Esophagus muscularis mucosa (tissue), 4 donors: ENCODE data around the gene SHD. TPM values are rescaled to one million over a fixed set of nuclear protein-coding genes. Genes with fewer than 3 reads are reported as not detected.
"Not testable (repeated sequence)": the region's sequence is repeated elsewhere in the genome, so short reads cannot be mapped to it uniquely, and the experiment has no call there.

Source experiments
- DNase-seq: peaks from one replicate; pipeline ENCODE4 v3.0.0-alpha.2; 2017; ENCODE audit errors: extremely low spot score
- H3K27ac ChIP-seq, 4 donors: fragments of 200-600 bp; sonication (generic); replicated peaks in 1 of 4; 1 replicate in 3 of 4; 2 replicates in 1 of 4; pipeline ENCODE4 v1.5.1; 2016 to 2019; ENCODE audit warnings: mild to moderate bottlenecking in 1 of 4
- H3K27me3 ChIP-seq, 4 donors: fragments of 200-600 bp; sonication (generic); one replicate each; pipeline versions ENCODE4 v1.5.1 to v1.6.0; 2016 to 2019
- H3K36me3 ChIP-seq, 4 donors: fragments of 200-600 bp; sonication (generic); one replicate each; pipeline ENCODE4 v1.5.1; 2016 to 2019
- H3K4me1 ChIP-seq, 4 donors: fragments of 200-600 bp; sonication (generic); one replicate each; pipeline ENCODE4 v1.5.1; 2016 to 2019
- H3K4me3 ChIP-seq, 4 donors: fragments of 200-600 bp; sonication (generic); 1 replicate in 2 of 4; 2 replicates in 2 of 4; pipeline ENCODE4 v1.5.1; 2016 to 2019; ENCODE audit warnings: mild to moderate bottlenecking in 4 of 4, moderate library complexity in 1 of 4
- H3K9me3 ChIP-seq, 4 donors: fragments of 200-600 bp; sonication (generic); 1 replicate in 3 of 4; 2 replicates in 1 of 4; pipeline ENCODE4 v1.5.1; 2016 to 2019
- EP300 ChIP-seq: sonication (generic); formaldehyde crosslinking; IDR thresholded peaks from one replicate; pipeline ENCODE4 v1.6.1; 2017; ENCODE audit warnings: antibody characterized with exemption
- POLR2A ChIP-seq: fragments of 450-650 bp; IDR thresholded peaks from one replicate; pipeline ENCODE4 v1.6.1; 2017; ENCODE audit warnings: antibody characterized with exemption, moderate library complexity, mild to moderate bottlenecking, low read depth
- POLR2AphosphoS5 ChIP-seq, 2 donors: sonication (generic); formaldehyde crosslinking; IDR thresholded peaks; one replicate each; pipeline ENCODE4 v1.6.1; 2017; ENCODE audit warnings: antibody characterized with exemption in 2 of 2
- WGBS: methylation state at CpG from one replicate; pipeline ENCODE4 v1.1.5; 2018; 5-methylcytosine and 5-hydroxymethylcytosine counted together
- intact Hi-C: fragments of 100-400 bp; cut with DNase I; formaldehyde crosslinking; loops from one replicate; pipeline ENCODE4 v1.15.1; 2023
- total RNA-seq, 4 donors: library from RNA; depleted of rRNA; stranded (reverse); fragments of >200 nt; gene quantifications; one replicate each; pipeline versions ENCODE4 v1.1.0 to v1.2.1, GENCODE V29; 2016
- TF ChIP-seq, protein P1 (sequence below), 3 experiments: fragments of 200-600 bp in 2 of 3; fragments of 450-650 bp in 1 of 3; sonication (generic) in 2 of 3; IDR thresholded peaks; one replicate each; pipeline ENCODE4 v1.5.1; 2017 to 2019; ENCODE audit warnings: antibody characterized with exemption in 3 of 3, mild to moderate bottlenecking in 2 of 3, moderate library complexity in 1 of 3

SHD gene, protein sequence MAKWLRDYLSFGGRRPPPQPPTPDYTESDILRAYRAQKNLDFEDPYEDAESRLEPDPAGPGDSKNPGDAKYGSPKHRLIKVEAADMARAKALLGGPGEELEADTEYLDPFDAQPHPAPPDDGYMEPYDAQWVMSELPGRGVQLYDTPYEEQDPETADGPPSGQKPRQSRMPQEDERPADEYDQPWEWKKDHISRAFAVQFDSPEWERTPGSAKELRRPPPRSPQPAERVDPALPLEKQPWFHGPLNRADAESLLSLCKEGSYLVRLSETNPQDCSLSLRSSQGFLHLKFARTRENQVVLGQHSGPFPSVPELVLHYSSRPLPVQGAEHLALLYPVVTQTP
- total RNA-seq = not detected

DNA sequence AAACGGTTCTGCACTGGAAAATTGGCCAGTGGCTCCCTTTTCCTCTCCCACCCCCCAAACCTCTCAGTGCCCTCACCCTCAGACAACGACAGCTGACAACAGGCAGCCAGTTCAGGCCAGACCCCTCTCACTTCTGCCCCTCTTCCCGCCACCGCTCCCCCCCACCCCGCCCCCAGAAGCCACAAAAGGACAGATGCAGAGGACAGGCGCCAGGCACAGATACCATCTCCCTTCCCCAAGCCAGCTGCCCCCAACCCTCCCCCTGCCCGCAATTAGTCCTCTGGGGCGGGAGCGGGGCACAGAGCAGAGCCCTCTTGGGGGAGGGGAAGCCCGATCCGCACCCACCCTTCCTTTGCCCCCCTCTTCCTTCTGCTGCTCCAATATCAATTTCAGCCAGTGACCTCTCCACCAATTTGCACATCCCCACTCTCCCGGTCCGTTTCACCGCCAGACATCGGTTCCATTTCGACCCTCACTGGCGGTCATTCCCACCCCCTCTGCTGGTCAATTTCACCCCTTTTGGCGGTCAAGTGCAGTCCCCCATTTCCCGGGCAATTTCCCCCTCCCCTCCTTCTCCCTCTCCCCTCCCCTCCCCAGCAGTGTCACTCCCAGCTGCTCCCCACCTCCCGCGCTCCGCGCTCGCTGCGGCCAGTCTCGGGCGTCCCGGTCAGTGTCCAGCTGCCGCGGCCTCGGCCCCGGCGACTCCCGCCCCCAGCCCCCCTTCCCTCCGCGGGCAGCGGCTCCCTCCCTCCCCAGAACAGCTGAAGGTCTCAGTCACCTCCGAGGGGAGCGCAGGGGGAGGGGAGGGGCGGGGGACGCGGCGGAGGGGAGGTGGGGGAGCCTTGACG, at the start of gene SHD:
SHD (plus strand) TSS at position 848 of the 848 bp plus-strand sequence. CDS start 798 bp downstream, outside the sequence.
- intact Hi-C loops = no loop called here
- H3K27me3 ChIP-seq = peaks cover 4 to 67% (median 29%) of the 10 kb centered on the region in 4 donors

DNA sequence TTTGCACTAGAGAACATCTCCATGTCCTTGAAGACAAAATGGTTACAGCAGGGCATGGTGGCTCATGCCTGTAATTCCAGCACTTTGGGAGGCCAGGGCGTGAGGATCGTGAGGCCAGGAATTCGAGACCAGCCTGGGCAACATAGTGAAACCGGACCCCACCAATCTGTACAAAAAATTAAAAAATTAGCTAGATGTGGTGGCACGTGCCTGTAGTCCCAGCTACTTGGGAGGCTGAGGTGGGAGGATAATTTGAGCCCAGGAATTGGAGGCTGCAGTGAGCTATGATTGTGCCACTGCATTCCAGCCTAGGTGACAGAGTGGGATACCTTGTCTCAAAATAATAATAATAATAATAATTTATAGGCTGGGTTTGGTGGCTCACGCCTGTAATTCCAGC, 48.8 kb upstream of the SHD start:
- DNase-seq, intact Hi-C loops, H3K36me3 ChIP-seq, H3K4me3 ChIP-seq, H3K27ac ChIP-seq, H3K9me3 ChIP-seq, H3K4me1 ChIP-seq: not testable (repeated sequence)
- peaks cover 0 to 93% (median 13%) of the 10 kb centered on the region in 4 donors for H3K27me3 ChIP-seq
- WGBS = 89% methylated on average over 6 of the region's 6 CpGs

More for the DNA sequence above, at the start of gene SHD:
- Histone ChIP-seq H3K36me3 (no peaks in the 10 kb centered on the region), H3K4me3 (peak within 1 kb of the TSS; percentile 27 to 38 (median 34)), H3K9me3 (no peaks in the 10 kb centered on the region), H3K27ac (no peak within 1 kb of the TSS), H3K4me1 (peaks cover 13 to 19% (median 15%) of the 10 kb centered on the region in 4 donors)
- TF ChIP-seq EP300 = no peak
- TF ChIP-seq, protein P1, sequence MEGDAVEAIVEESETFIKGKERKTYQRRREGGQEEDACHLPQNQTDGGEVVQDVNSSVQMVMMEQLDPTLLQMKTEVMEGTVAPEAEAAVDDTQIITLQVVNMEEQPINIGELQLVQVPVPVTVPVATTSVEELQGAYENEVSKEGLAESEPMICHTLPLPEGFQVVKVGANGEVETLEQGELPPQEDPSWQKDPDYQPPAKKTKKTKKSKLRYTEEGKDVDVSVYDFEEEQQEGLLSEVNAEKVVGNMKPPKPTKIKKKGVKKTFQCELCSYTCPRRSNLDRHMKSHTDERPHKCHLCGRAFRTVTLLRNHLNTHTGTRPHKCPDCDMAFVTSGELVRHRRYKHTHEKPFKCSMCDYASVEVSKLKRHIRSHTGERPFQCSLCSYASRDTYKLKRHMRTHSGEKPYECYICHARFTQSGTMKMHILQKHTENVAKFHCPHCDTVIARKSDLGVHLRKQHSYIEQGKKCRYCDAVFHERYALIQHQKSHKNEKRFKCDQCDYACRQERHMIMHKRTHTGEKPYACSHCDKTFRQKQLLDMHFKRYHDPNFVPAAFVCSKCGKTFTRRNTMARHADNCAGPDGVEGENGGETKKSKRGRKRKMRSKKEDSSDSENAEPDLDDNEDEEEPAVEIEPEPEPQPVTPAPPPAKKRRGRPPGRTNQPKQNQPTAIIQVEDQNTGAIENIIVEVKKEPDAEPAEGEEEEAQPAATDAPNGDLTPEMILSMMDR (IDR thresholded peaks at IDR 0.05) = no peak
- 6% methylated on average over 19 of the region's 44 CpGs for WGBS
- DNase-seq = no peak

DNA sequence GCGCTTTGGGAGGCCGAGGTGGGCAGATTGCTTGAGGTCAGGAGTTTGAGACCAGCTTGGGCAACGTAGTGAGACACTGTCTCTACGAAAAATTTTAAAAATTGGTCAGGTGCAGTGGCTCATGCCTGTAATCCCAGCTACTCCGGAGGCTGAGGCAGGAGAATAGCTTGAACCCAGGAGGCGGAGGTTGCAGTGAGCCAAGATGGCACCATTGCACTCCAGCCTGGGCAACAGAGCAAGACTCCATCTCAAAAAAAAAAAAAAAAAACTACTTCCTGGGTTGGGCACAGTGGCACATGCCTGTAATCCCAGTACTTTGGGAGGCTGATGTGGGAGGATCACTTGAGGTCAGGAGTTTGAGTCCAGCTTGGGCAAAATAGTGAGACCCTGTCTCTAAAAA, 47.5 kb upstream of the SHD start:
- H3K36me3 ChIP-seq, intact Hi-C loops, DNase-seq, H3K4me3 ChIP-seq, H3K9me3 ChIP-seq, H3K27ac ChIP-seq, H3K4me1 ChIP-seq: not testable (repeated sequence)
- whole genome bisulfite sequencing = 84% methylated on average over 6 of the region's 6 CpGs
- H3K27me3 ChIP-seq = peaks cover 0 to 98% (median 13%) of the 10 kb centered on the region in 4 donors

DNA sequence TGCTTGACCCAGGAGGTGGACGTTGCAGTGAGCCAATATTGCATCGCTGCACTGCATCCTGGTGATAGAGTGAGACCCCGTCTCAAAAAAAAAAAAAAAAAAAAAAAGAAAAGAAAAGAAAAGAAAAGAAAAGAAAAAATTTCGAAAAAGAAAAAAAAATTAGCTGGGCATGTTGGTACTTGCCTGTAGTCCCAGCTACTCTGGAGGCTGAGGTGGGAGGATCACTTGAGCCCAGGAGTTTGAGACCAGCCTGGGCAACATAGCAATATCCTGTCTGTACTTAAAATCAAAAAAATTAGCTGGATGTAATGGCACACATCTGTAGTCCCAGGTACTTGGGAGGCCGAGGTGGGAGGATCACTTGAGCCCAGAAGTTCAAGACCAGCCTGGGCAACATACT, 46.9 kb upstream of the SHD start:
- 75% methylated on average over 5 of the region's 5 CpGs for WGBS
- H3K27me3 ChIP-seq = peaks cover 0 to 98% (median 13%) of the 10 kb centered on the region in 4 donors
- H3K9me3 ChIP-seq, H3K36me3 ChIP-seq, DNase-seq, intact Hi-C loops, H3K4me1 ChIP-seq, H3K4me3 ChIP-seq, H3K27ac ChIP-seq: not testable (repeated sequence)

DNA sequence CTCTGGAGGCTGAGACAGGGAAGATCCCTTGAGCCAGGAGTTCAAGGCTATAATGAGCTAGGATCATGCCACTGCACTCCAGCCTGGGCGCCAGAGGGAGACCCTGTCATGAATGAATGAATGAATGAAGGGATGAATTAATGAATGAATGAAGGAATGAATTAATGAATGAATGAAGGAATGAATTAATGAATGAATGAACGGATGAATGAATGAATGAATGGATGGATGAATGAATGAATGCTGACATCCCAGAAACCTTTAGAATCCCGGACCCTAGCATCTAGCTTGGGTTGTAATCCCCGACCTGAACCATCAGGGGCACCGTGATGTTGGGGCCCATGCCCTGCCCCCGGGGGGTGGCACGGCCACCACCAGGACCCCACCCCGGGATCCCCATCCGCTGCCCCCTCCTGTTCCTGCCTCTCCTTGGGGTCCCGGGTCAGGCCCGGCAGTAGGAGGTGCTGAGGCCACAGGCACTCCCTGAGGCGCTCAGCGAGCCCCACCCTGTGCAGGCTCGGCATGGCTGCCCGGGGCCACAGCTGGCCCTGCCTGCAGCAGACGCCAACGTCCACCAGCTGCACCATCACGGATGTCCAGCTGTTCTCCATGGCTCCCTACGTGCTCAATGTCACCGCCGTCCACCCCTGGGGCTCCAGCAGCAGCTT, 46.3 kb upstream of the SHD start:
- Histone ChIP-seq H3K4me1 (peaks cover 0 to 7% (median 5%) of the 10 kb centered on the region in 4 donors), H3K4me3 (no peak overlapping the region), H3K27me3 (peaks cover 0 to 98% (median 13%) of the 10 kb centered on the region in 4 donors), H3K9me3 (no peaks in the 10 kb centered on the region), H3K27ac (no peak overlapping the region), H3K36me3 (no peaks in the 10 kb centered on the region)
- TF ChIP-seq, protein P1 (IDR thresholded peaks at IDR 0.05) = no peak
- TF ChIP-seq EP300 (no peak), POLR2A (no peak), POLR2AphosphoS5 (IDR thresholded peaks at IDR 0.05) (no peak)
- intact Hi-C loops = no loop called here
- 38% methylated on average over 12 of the region's 21 CpGs for WGBS
- DNase-seq = no peak

DNA sequence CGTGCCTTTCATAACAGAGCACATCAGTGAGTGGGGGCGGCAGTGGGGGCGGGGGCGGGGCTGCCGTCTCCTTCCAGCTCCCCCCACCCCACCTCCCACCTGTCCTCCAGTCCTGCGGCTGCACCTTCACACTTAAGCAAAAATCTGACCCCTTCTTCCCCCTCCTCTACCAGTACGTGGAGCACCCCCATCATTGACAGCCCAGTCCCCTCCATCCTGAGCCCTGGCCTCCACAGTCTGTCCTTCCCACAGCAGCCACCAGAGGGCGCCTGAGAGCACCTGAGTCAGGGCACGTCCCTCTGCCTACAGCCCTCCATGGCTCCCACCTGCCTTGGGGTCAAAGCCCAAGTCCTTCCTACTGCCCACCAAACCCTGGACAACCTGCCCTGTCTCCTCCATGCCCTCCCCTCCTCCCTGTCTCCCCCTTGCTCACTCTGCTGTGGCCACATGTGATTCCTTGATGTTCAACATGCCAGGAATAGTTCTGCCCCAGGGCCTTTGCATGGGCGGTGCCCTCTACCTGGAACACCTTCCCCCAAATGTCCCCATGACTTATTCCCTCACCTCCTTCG, 45.7 kb upstream of the SHD start:
- H3K4me3 ChIP-seq = no peak overlapping the region
- intact Hi-C loops = no loop called here
- peaks cover 0 to 7% (median 5%) of the 10 kb centered on the region in 4 donors for H3K4me1 ChIP-seq
- no peak overlapping the region for H3K27ac ChIP-seq
- H3K36me3 ChIP-seq = no peaks in the 10 kb centered on the region
- TF ChIP-seq, protein P1 (IDR thresholded peaks at IDR 0.05) = peak in 2 of 3 experiments; percentile 29 to 52
- TF ChIP-seq EP300 = no peak
- no peak for TF ChIP-seq POLR2A
- TF ChIP-seq POLR2AphosphoS5 (IDR thresholded peaks at IDR 0.05) = no peak
- 44% methylated on average over 6 of the region's 11 CpGs for WGBS
- DNase-seq = no peak
- no peaks in the 10 kb centered on the region for H3K9me3 ChIP-seq
- peaks cover 0 to 92% (median 13%) of the 10 kb centered on the region in 4 donors for H3K27me3 ChIP-seq
